GM23338 (cell line): ENCODE data around the gene B4GALT5. TPM values are rescaled to one million over a fixed set of nuclear protein-coding genes. Genes with fewer than 3 reads are reported as not detected.

ENCODE experiments used
- ATAC-seq: fragments of 200-7000 bp; cut with Tn5 transposase; 3 replicates; pipeline ENCODE4 v1.9.1; 2020
- DNase-seq: peaks from one replicate; pipeline ENCODE4 v3.0.0-alpha.2; 2015; ENCODE audit warnings: low spot score
- H2AFZ ChIP-seq: fragments of 200-600 bp; sonication (generic); 2 replicates; pipeline ENCODE4 v1.8.0; 2016; ENCODE audit warnings: antibody characterized with exemption, mild to moderate bottlenecking, moderate library complexity
- H3F3A ChIP-seq: fragments of 200-600 bp; sonication (generic); replicated peaks from 2 replicates; pipeline ENCODE4 v1.8.0; 2017; ENCODE audit warnings: antibody characterized with exemption, mixed run types, low read depth
- H3K27ac ChIP-seq: fragments of 200-600 bp; sonication (generic); 2 replicates; pipeline ENCODE4 v1.6.1; 2016; ENCODE audit warnings: low read depth
- H3K27me3 ChIP-seq: fragments of 200-600 bp; sonication (generic); 2 replicates; pipeline ENCODE4 v1.8.0; 2016; ENCODE audit warnings: mild to moderate bottlenecking, mixed run types, moderate library complexity; ENCODE audit not compliant: insufficient read depth
- H3K36me3 ChIP-seq: fragments of 200-600 bp; sonication (generic); 2 replicates; pipeline ENCODE4 v1.8.0; 2016; ENCODE audit warnings: mild to moderate bottlenecking; ENCODE audit not compliant: insufficient read depth
- H3K4me1 ChIP-seq: fragments of 200-600 bp; sonication (generic); 2 replicates; pipeline ENCODE4 v1.8.0; 2016; ENCODE audit warnings: mild to moderate bottlenecking, moderate library complexity; ENCODE audit not compliant: insufficient read depth
- H3K4me2 ChIP-seq: fragments of 200-600 bp; sonication (generic); 2 replicates; pipeline ENCODE4 v1.7.1; 2017; ENCODE audit warnings: mixed run types
- H3K4me3 ChIP-seq: fragments of 200-600 bp; sonication (generic); 2 replicates; pipeline ENCODE4 v1.6.1; 2016; ENCODE audit warnings: mixed run types
- H3K79me2 ChIP-seq: fragments of 200-600 bp; sonication (generic); replicated peaks from 2 replicates; pipeline ENCODE4 v1.8.0; 2017; ENCODE audit warnings: mild to moderate bottlenecking; ENCODE audit not compliant: insufficient read depth
- H3K9me2 ChIP-seq: fragments of 200-600 bp; sonication (generic); 2 replicates; pipeline ENCODE4 v1.8.0; 2017; ENCODE audit not compliant: insufficient read depth
- H4K20me1 ChIP-seq: fragments of 200-600 bp; sonication (generic); replicated peaks from 2 replicates; pipeline ENCODE4 v1.8.0; 2017; ENCODE audit warnings: mild to moderate bottlenecking; ENCODE audit not compliant: insufficient read depth
- H3K27ac Mint-ChIP-seq: 2 replicates; pipeline ENCODE4 v1.8.0; 2020; ENCODE audit warnings: inconsistent platforms, mild to moderate bottlenecking, moderate library complexity, mixed read lengths
- H3K27me3 Mint-ChIP-seq: 3 replicates; pipeline ENCODE4 v1.8.0; 2022; ENCODE audit warnings: low read depth, mild to moderate bottlenecking, moderate library complexity, mixed read lengths, inconsistent platforms; ENCODE audit not compliant: insufficient read depth, poor library complexity
- H3K36me3 Mint-ChIP-seq: 3 replicates; pipeline ENCODE4 v1.8.0; 2021; ENCODE audit warnings: low read depth, mild to moderate bottlenecking, inconsistent platforms, moderate library complexity, mixed read lengths
- H3K4me1 Mint-ChIP-seq: 3 replicates; pipeline ENCODE4 v1.8.0; 2020; ENCODE audit warnings: mild to moderate bottlenecking, inconsistent platforms, mixed read lengths
- H3K4me3 Mint-ChIP-seq: 3 replicates; pipeline ENCODE4 v1.8.0; 2021; ENCODE audit warnings: moderate library complexity, mild to moderate bottlenecking, inconsistent platforms, mixed read lengths
- H3K9me3 Mint-ChIP-seq: 3 replicates; pipeline ENCODE4 v1.8.0; 2020; ENCODE audit warnings: moderate library complexity, mild to moderate bottlenecking, inconsistent platforms, mixed read lengths
- CREB1 ChIP-seq: fragments of 250-450 bp; sonication (Bioruptor Pico); IDR thresholded peaks from 2 replicates; pipeline ENCODE4 v1.5.0; 2020; ENCODE audit warnings: low read depth, mild to moderate bottlenecking, moderate library complexity
- CTCF ChIP-seq, 2 experiments: fragments of 200-600 bp in 1 of 2; sonication (generic) in 1 of 2; conservative IDR thresholded peaks; 2 replicates each; pipeline versions ENCODE4 v1.5.1 to v1.6.1; 2016 to 2017; ENCODE audit warnings: antibody characterized with exemption in 2 of 2, low read depth in 2 of 2, mild to moderate bottlenecking in 2 of 2, moderate library complexity in 1 of 2
- EZH2 ChIP-seq: fragments of 200-600 bp; sonication (generic); IDR thresholded peaks from one replicate; pipeline ENCODE4 v1.8.0; 2017; ENCODE audit warnings: antibody characterized with exemption, mild to moderate bottlenecking, low read depth; ENCODE audit not compliant: unreplicated experiment
- EZH2phosphoT487 ChIP-seq: fragments of 200-600 bp; sonication (generic); IDR thresholded peaks from one replicate; pipeline ENCODE4 v1.8.1; 2018; ENCODE audit warnings: antibody characterized with exemption; ENCODE audit not compliant: unreplicated experiment
- JUNB ChIP-seq: IDR thresholded peaks from one replicate; pipeline ENCODE4 v1.6.1; 2016; ENCODE audit warnings: antibody characterized with exemption; ENCODE audit not compliant: unreplicated experiment
- POLR2AphosphoS5 ChIP-seq: IDR thresholded peaks from 2 replicates; pipeline ENCODE4 v1.6.1; 2016; ENCODE audit warnings: antibody characterized with exemption, low read depth
- REST ChIP-seq: IDR thresholded peaks from one replicate; pipeline ENCODE4 v1.6.1; 2018; ENCODE audit warnings: antibody characterized with exemption; ENCODE audit not compliant: unreplicated experiment
- STAT1 ChIP-seq: IDR thresholded peaks from one replicate; pipeline ENCODE4 v1.6.1; 2016; ENCODE audit warnings: antibody characterized with exemption; ENCODE audit not compliant: unreplicated experiment
- ZNF114 ChIP-seq: fragments of 250-450 bp; sonication (Bioruptor Pico); IDR thresholded peaks from 2 replicates; pipeline ENCODE4 v1.5.0; 2020; ENCODE audit warnings: mild to moderate bottlenecking, moderate library complexity
- ZNF331 ChIP-seq: fragments of 250-450 bp; sonication (Bioruptor Pico); IDR thresholded peaks from 2 replicates; pipeline ENCODE4 v1.5.0; 2020; ENCODE audit warnings: low read depth, mild to moderate bottlenecking, moderate library complexity
- polyA plus RNA-seq: library from polyadenylated mRNA; unstranded; fragments of >200 nt; fragmentation: Nextera tagmentation; extraction: Ambion mirVana; gene quantifications from 2 replicates; pipeline ENCODE4 v1.2.1, GENCODE V29; 2016
- total RNA-seq: library from RNA; depleted of rRNA; stranded (reverse); fragments of >200 nt; shearing (Covaris generic); gene quantifications from 2 replicates; pipeline ENCODE4 v1.2.3, GENCODE V29; 2014
- TF ChIP-seq, protein P1 (sequence below): fragments of 250-450 bp; sonication (Bioruptor Pico); IDR thresholded peaks from 2 replicates; pipeline ENCODE4 v1.5.0; 2020; ENCODE audit warnings: mild to moderate bottlenecking, moderate library complexity
- TF ChIP-seq, protein P2 (sequence below): IDR thresholded peaks from 2 replicates; pipeline ENCODE4 v1.6.1; 2016; ENCODE audit warnings: antibody characterized with exemption

Gene B4GALT5
- total and polyA plus RNA-seq, 2 experiments from 2014 or later: 19.1 to 50.3 TPM

DNA sequence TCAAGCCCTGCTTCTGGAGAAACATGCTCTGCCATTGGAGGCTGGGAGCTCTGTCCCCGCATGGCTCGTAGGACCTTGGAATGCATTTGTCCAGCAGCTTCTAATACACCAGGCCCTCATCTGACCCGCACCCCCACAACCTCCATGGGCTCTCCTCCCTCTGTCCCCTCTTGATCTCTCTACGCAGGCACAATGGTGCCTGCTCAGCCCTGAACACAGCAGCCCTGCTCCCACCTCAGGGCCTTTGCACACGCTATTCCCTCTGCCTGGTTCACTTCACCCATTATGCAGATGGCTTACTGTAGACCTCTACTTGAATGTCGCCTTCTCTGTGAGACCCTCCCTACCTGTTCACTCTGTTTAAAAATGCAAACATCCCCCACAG lies 118.8 kb downstream of the B4GALT5 start:
- H3K9me2 ChIP-seq: no peaks in the 10 kb centered on the region
- TF ChIP-seq EZH2: no peak
- TF ChIP-seq, protein P1, sequence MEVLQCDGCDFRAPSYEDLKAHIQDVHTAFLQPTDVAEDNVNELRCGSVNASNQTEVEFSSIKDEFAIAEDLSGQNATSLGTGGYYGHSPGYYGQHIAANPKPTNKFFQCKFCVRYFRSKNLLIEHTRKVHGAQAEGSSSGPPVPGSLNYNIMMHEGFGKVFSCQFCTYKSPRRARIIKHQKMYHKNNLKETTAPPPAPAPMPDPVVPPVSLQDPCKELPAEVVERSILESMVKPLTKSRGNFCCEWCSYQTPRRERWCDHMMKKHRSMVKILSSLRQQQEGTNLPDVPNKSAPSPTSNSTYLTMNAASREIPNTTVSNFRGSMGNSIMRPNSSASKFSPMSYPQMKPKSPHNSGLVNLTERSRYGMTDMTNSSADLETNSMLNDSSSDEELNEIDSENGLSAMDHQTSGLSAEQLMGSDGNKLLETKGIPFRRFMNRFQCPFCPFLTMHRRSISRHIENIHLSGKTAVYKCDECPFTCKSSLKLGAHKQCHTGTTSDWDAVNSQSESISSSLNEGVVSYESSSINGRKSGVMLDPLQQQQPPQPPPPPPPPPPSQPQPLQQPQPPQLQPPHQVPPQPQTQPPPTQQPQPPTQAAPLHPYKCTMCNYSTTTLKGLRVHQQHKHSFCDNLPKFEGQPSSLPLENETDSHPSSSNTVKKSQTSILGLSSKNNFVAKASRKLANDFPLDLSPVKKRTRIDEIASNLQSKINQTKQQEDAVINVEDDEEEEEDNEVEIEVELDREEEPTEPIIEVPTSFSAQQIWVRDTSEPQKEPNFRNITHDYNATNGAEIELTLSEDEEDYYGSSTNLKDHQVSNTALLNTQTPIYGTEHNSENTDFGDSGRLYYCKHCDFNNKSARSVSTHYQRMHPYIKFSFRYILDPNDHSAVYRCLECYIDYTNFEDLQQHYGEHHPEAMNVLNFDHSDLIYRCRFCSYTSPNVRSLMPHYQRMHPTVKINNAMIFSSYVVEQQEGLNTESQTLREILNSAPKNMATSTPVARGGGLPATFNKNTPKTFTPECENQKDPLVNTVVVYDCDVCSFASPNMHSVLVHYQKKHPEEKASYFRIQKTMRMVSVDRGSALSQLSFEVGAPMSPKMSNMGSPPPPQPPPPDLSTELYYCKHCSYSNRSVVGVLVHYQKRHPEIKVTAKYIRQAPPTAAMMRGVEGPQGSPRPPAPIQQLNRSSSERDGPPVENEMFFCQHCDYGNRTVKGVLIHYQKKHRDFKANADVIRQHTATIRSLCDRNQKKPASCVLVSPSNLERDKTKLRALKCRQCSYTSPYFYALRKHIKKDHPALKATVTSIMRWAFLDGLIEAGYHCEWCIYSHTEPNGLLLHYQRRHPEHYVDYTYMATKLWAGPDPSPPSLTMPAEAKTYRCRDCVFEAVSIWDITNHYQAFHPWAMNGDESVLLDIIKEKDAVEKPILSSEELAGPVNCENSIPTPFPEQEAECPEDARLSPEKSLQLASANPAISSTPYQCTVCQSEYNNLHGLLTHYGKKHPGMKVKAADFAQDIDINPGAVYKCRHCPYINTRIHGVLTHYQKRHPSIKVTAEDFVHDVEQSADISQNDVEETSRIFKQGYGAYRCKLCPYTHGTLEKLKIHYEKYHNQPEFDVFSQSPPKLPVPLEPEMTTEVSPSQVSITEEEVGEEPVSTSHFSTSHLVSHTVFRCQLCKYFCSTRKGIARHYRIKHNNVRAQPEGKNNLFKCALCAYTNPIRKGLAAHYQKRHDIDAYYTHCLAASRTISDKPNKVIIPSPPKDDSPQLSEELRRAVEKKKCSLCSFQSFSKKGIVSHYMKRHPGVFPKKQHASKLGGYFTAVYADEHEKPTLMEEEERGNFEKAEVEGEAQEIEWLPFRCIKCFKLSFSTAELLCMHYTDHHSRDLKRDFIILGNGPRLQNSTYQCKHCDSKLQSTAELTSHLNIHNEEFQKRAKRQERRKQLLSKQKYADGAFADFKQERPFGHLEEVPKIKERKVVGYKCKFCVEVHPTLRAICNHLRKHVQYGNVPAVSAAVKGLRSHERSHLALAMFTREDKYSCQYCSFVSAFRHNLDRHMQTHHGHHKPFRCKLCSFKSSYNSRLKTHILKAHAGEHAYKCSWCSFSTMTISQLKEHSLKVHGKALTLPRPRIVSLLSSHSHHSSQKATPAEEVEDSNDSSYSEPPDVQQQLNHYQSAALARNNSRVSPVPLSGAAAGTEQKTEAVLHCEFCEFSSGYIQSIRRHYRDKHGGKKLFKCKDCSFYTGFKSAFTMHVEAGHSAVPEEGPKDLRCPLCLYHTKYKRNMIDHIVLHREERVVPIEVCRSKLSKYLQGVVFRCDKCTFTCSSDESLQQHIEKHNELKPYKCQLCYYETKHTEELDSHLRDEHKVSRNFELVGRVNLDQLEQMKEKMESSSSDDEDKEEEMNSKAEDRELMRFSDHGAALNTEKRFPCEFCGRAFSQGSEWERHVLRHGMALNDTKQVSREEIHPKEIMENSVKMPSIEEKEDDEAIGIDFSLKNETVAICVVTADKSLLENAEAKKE (CRISPR knock-in tag): no peak
- TF ChIP-seq REST: no peak
- no peak for TF ChIP-seq STAT1
- TF ChIP-seq, protein P2, sequence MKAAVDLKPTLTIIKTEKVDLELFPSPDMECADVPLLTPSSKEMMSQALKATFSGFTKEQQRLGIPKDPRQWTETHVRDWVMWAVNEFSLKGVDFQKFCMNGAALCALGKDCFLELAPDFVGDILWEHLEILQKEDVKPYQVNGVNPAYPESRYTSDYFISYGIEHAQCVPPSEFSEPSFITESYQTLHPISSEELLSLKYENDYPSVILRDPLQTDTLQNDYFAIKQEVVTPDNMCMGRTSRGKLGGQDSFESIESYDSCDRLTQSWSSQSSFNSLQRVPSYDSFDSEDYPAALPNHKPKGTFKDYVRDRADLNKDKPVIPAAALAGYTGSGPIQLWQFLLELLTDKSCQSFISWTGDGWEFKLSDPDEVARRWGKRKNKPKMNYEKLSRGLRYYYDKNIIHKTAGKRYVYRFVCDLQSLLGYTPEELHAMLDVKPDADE: no peak
- TF ChIP-seq CREB1 (CRISPR knock-in tag): no peak
- no peak for TF ChIP-seq CTCF (conservative IDR thresholded peaks at IDR 0.05; ENCODE audit: low read depth in 2 of 2)
- no peak for TF ChIP-seq ZNF331 (CRISPR knock-in tag)
- no peak for TF ChIP-seq ZNF114 (CRISPR knock-in tag)
- no peak for TF ChIP-seq EZH2phosphoT487
- no peak for TF ChIP-seq JUNB
- no peak for TF ChIP-seq POLR2AphosphoS5

More for the DNA sequence above, 118.8 kb downstream of the B4GALT5 start:
- H3K36me3 Mint-ChIP-seq: no peaks in the 10 kb centered on the region
- H3K4me3 ChIP-seq: no peak overlapping the region
- H3K4me2 ChIP-seq: no peak overlapping the region
- H3K27ac Mint-ChIP-seq: no peak overlapping the region
- no peaks in the 10 kb centered on the region for H3K9me3 Mint-ChIP-seq
- no peak overlapping the region for H3K4me3 Mint-ChIP-seq
- H3K36me3 ChIP-seq: no peaks in the 10 kb centered on the region
- no peaks in the 10 kb centered on the region for H3K27me3 ChIP-seq
- no peaks in the 10 kb centered on the region for H3F3A ChIP-seq
- DNase-seq (no peak), ATAC-seq (no peak)
- H3K27ac ChIP-seq: no peak overlapping the region
- H3K79me2 ChIP-seq: no peaks in the 10 kb centered on the region
- peaks cover 5% of the 10 kb centered on the region for H3K4me1 Mint-ChIP-seq
- H3K4me1 ChIP-seq: no peaks in the 10 kb centered on the region
- peaks cover 6% of the 10 kb centered on the region for H3K27me3 Mint-ChIP-seq
- H4K20me1 ChIP-seq: no peaks in the 10 kb centered on the region
- no peak overlapping the region for H2AFZ ChIP-seq
